Trophoblast cell (in vitro differentiated cells and primary cell): ENCODE data around the gene XXYLT1.
"Not testable (repeated sequence)": the region's sequence is repeated elsewhere in the genome, so short reads cannot be mapped to it uniquely, and the experiment has no call there.

Experiments
- DNase-seq, 2 donors: peaks; one replicate each; pipeline ENCODE4 v3.0.0-alpha.2; 2016
- H2AFZ ChIP-seq: 2 replicates; pipeline ENCODE4 v1.6.1; 2013; ENCODE audit warnings: low read length, moderate library complexity, mild to moderate bottlenecking; ENCODE audit not compliant: insufficient read depth, poor library complexity
- H2AK5ac ChIP-seq: 2 replicates; pipeline ENCODE4 v1.6.1; 2013; ENCODE audit warnings: mild to moderate bottlenecking, low read length
- H2BK120ac ChIP-seq: 2 replicates; pipeline ENCODE4 v1.6.1; 2013; ENCODE audit warnings: low read length, mild to moderate bottlenecking, moderate library complexity; ENCODE audit not compliant: insufficient read depth, poor library complexity
- H2BK12ac ChIP-seq: 2 replicates; pipeline ENCODE4 v1.6.1; 2013; ENCODE audit warnings: mild to moderate bottlenecking, low read length, moderate library complexity
- H2BK5ac ChIP-seq: 2 replicates; pipeline ENCODE4 v1.6.1; 2013; ENCODE audit warnings: low read length, low read depth, moderate library complexity, mild to moderate bottlenecking; ENCODE audit not compliant: poor library complexity
- H3K14ac ChIP-seq: 2 replicates; pipeline ENCODE4 v1.6.1; 2013; ENCODE audit warnings: mild to moderate bottlenecking, low read length
- H3K18ac ChIP-seq: 2 replicates; pipeline ENCODE4 v1.6.1; 2013; ENCODE audit warnings: mild to moderate bottlenecking, low read length
- H3K23ac ChIP-seq: 2 replicates; pipeline ENCODE4 v1.6.1; 2013; ENCODE audit warnings: low read length
- H3K27ac ChIP-seq: 2 replicates; pipeline ENCODE4 v1.5.1; 2013; ENCODE audit warnings: low read depth, mild to moderate bottlenecking, inconsistent platforms, low read length, moderate library complexity
- H3K27me3 ChIP-seq: 2 replicates; pipeline ENCODE4 v1.6.1; 2013; ENCODE audit warnings: inconsistent platforms, mild to moderate bottlenecking, low read length, moderate library complexity; ENCODE audit not compliant: insufficient read depth
- H3K36me3 ChIP-seq, 2 experiments: 1 replicate in 1 of 2; 2 replicates in 1 of 2; pipeline ENCODE4 v1.6.1; 2013; ENCODE audit warnings: low read length in 2 of 2, mild to moderate bottlenecking in 2 of 2, moderate library complexity in 1 of 2; ENCODE audit not compliant: insufficient read depth in 2 of 2, control insufficient read depth in 1 of 2
- H3K4ac ChIP-seq: 2 replicates; pipeline ENCODE4 v1.6.1; 2013; ENCODE audit warnings: low read depth, mild to moderate bottlenecking, low read length, moderate library complexity
- H3K4me1 ChIP-seq, 2 experiments: 1 replicate in 1 of 2; 2 replicates in 1 of 2; pipeline ENCODE4 v1.6.1; 2013; ENCODE audit warnings: low read length in 2 of 2, mild to moderate bottlenecking in 2 of 2, moderate library complexity in 1 of 2; ENCODE audit not compliant: insufficient read depth in 2 of 2, control insufficient read depth in 1 of 2
- H3K4me2 ChIP-seq: 2 replicates; pipeline ENCODE4 v1.6.1; 2013; ENCODE audit warnings: inconsistent platforms, mild to moderate bottlenecking, low read length, moderate library complexity
- H3K4me3 ChIP-seq: 2 replicates; pipeline ENCODE4 v1.5.1; 2013; ENCODE audit warnings: mild to moderate bottlenecking, low read depth, low read length, inconsistent platforms
- H3K79me1 ChIP-seq: one replicate; pipeline ENCODE4 v1.6.1; 2013; ENCODE audit warnings: low read length
- H3K79me2 ChIP-seq: 2 replicates; pipeline ENCODE4 v1.6.1; 2013; ENCODE audit warnings: low read length, mild to moderate bottlenecking; ENCODE audit not compliant: control insufficient read depth, insufficient read depth, poor library complexity
- H3K9ac ChIP-seq: 2 replicates; pipeline ENCODE4 v1.6.1; 2013; ENCODE audit warnings: mild to moderate bottlenecking, low read length
- H3K9me3 ChIP-seq: 2 replicates; pipeline ENCODE4 v1.6.1; 2013; ENCODE audit warnings: low read depth, mild to moderate bottlenecking, control low read depth, inconsistent platforms, low read length; ENCODE audit not compliant: insufficient read depth
- H4K12ac ChIP-seq: 2 replicates; pipeline ENCODE4 v1.6.1; 2013; ENCODE audit warnings: low read depth, mild to moderate bottlenecking, low read length, moderate library complexity
- H4K8ac ChIP-seq: 2 replicates; pipeline ENCODE4 v1.6.1; 2013; ENCODE audit warnings: low read depth, mild to moderate bottlenecking, low read length, moderate library complexity
- H4K91ac ChIP-seq: one replicate; pipeline ENCODE4 v1.6.1; 2013; ENCODE audit warnings: low read depth, mild to moderate bottlenecking, low read length, moderate library complexity
- WGBS: extraction: QIAGEN DNeasy Blood & Tissue Kit; methylation state at CpG from one replicate; pipeline ENCODE4 v1.1.7; 2013; ENCODE audit warnings: missing lambda C conversion rate; ENCODE audit not compliant: insufficient read length, insufficient coverage; ENCODE audit errors: extremely low coverage; 5-methylcytosine and 5-hydroxymethylcytosine counted together

The XXYLT1 gene

GRCh38 chr3:195052939-195053338, 218.0 kb downstream of the XXYLT1 start:
- H3K4me2 ChIP-seq, result no peak overlapping the region
- no peak overlapping the region for H3K27ac ChIP-seq

DNA sequence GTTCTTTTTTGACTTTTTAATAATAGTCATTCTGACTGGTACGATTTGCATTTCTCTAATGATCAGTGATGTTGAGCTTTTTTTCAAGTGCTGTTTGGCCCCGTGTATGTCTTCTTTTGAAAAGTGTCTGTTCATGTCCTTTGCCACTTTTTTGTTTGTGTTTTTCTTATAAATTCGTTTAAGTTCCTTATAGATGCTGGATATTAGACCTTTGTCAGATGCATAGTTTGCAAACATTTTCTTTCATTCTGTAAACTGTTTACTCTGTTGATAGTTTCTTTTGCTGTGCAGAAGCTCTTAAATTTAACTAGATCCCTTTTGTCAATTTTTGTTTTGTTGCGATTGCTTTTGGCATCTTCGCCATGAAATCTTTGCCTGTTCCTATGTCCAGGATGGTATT, 220.7 kb downstream of the XXYLT1 start:
- H4K8ac ChIP-seq, H3K79me2 ChIP-seq, H3K23ac ChIP-seq, H3K79me1 ChIP-seq, H3K4ac ChIP-seq, H3K9me3 ChIP-seq, H3K36me3 ChIP-seq, H2BK120ac ChIP-seq, H2BK12ac ChIP-seq, DNase-seq, H3K27ac ChIP-seq, H4K91ac ChIP-seq, H3K4me1 ChIP-seq, H3K14ac ChIP-seq, H3K18ac ChIP-seq, H3K9ac ChIP-seq, H2AK5ac ChIP-seq, H2AFZ ChIP-seq, H4K12ac ChIP-seq, H2BK5ac ChIP-seq, H3K4me2 ChIP-seq, H3K27me3 ChIP-seq, H3K4me3 ChIP-seq: not testable (repeated sequence)
- no CpG with 5 or more reads among the region's 5 CpGs for WGBS

More at GRCh38 chr3:195052939-195053338, 218.0 kb downstream of the XXYLT1 start:
- no peak overlapping the region for H3K14ac ChIP-seq
- H2AK5ac ChIP-seq, result no peak overlapping the region
- no peaks in the 10 kb centered on the region for H3K79me2 ChIP-seq
- no peak overlapping the region for H2AFZ ChIP-seq
- H4K12ac ChIP-seq, result no peak overlapping the region
- no peak overlapping the region for H3K18ac ChIP-seq
- no peak overlapping the region for H3K9ac ChIP-seq
- no peaks in the 10 kb centered on the region for H3K79me1 ChIP-seq
- no peak overlapping the region for H4K91ac ChIP-seq
- no peaks in the 10 kb centered on the region for H3K4me1 ChIP-seq
- no peak overlapping the region for H2BK5ac ChIP-seq
- H3K27me3 ChIP-seq, result no peaks in the 10 kb centered on the region
- H3K4me3 ChIP-seq, result no peak overlapping the region
- no peak overlapping the region for H4K8ac ChIP-seq
- H3K9me3 ChIP-seq, result no peaks in the 10 kb centered on the region
- WGBS, result no CpG with 5 or more reads among the region's 6 CpGs
- no peak overlapping the region for H2BK120ac ChIP-seq
- no peaks in the 10 kb centered on the region for H3K36me3 ChIP-seq
- H2BK12ac ChIP-seq, result no peak overlapping the region
- no peak for DNase-seq
- no peak overlapping the region for H3K23ac ChIP-seq
- H3K4ac ChIP-seq, result no peak overlapping the region

DNA sequence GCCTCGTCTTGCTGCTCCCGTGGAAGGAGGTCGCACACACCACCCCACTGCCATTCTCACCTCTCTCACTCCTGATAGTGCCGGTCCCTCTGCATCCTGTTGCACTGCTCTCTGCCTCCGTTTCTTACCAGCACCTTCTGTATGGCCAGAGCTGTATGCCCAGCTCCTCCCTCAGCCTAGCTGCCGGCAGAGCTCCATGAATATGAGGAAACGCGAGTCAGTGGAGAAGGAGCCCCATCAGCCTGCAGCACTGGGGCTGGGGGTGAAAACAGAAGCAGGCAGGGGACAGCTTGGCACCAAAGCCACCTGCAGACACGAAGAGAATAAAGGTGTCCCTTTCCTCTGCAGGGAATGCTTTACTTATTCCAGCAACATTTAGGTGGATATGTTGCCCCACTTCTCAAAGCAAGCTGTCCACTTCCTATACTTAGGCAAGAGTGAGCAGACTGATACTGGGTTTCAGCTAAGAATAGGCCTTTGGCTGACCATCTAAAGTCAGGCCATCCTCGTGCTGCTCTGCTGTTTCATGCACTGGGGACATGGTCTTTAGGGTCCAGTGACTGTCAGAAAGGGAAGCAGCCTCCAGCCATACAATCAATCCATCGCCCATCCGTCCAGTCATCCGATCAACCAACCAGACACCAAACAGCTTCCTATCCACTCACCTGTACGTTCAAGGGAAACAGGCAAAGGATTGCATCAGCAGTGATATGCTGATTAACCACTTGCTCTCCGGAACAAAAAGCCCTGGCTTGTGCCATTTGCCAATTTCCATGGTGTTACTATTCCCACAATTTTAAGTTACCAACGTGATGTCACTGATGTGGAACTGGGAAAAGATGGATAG, 222.7 kb downstream of the XXYLT1 start:
- Histone ChIP-seq H3K4ac (no peak overlapping the region), H3K9ac (no peak overlapping the region), H4K8ac (no peak overlapping the region), H2BK5ac (no peak overlapping the region), H4K91ac (no peak overlapping the region), H2BK12ac (no peak overlapping the region), H3K18ac (no peak overlapping the region), H3K4me2 (no peak overlapping the region), H2AK5ac (no peak overlapping the region), H2AFZ (no peak overlapping the region), H3K27ac (no peak overlapping the region), H3K36me3 (no peaks in the 10 kb centered on the region), H3K4me1 (no peaks in the 10 kb centered on the region), H3K79me1 (no peaks in the 10 kb centered on the region), H3K9me3 (no peaks in the 10 kb centered on the region), H3K14ac (no peak overlapping the region), H3K23ac (no peak overlapping the region), H4K12ac (no peak overlapping the region), H3K79me2 (no peaks in the 10 kb centered on the region), H3K27me3 (no peaks in the 10 kb centered on the region), H3K4me3 (no peak overlapping the region), H2BK120ac (no peak overlapping the region)
- WGBS, result no CpG with 5 or more reads among the region's 16 CpGs
- DNase-seq, result no peak

- Histone ChIP-seq H4K91ac (no peak overlapping the region), H3K4ac (no peak overlapping the region), H3K4me3 (no peak overlapping the region), H3K4me1 (peaks cover 0 to under 1% of the 10 kb centered on the region in 2 experiments), H2BK5ac (no peak overlapping the region), H3K4me2 (no peak overlapping the region), H3K36me3 (no peaks in the 10 kb centered on the region), H3K79me1 (no peaks in the 10 kb centered on the region), H4K12ac (no peak overlapping the region), H4K8ac (no peak overlapping the region), H2AFZ (no peak overlapping the region), H3K14ac (no peak overlapping the region), H3K27me3 (no peaks in the 10 kb centered on the region), H3K9ac (no peak overlapping the region), H3K23ac (no peak overlapping the region), H3K18ac (no peak overlapping the region), H2BK120ac (no peak overlapping the region), H2AK5ac (no peak overlapping the region), H2BK12ac (no peak overlapping the region), H3K9me3 (no peaks in the 10 kb centered on the region), H3K79me2 (no peaks in the 10 kb centered on the region), H3K27ac (no peak overlapping the region)
- no peak for DNase-seq
- WGBS, result no CpG with 5 or more reads among the region's 3 CpGs
These were observed 223.4 kb downstream of the XXYLT1 start for GRCh38 chr3:195047536-195047935.
